SH-SY5Y (cell line): Measurements from ENCODE around the gene AFF3.

Source experiments
- GATA2 ChIP-seq: IDR thresholded peaks from 2 replicates; pipeline ENCODE4 v1.6.1; 2011; ENCODE audit warnings: mild to moderate bottlenecking, low read depth, low read length
- GATA3 ChIP-seq: IDR thresholded peaks from 2 replicates; pipeline ENCODE4 v1.6.1; 2011; ENCODE audit warnings: low read depth, mild to moderate bottlenecking, low read length, moderate library complexity

DNA sequence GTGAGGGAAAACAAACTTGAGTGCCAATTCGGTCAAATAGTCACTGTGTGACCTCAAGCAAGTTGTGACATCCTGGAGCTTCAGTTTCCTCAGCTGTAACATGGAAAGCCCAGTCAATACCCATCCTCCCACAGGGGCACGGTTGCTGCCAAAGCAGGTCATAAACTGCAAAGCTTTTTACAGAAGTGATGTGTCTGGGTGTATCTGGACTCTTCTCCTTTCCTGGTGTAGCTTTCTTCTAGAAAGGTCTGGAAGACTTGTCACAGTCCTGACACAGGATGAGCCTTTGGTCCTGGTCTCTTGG is 4.2 kb upstream of the AFF3 start:
- TF ChIP-seq GATA2 (no peak), GATA3 (no peak)
